ENCODE data around the gene ERP27.

DNA sequence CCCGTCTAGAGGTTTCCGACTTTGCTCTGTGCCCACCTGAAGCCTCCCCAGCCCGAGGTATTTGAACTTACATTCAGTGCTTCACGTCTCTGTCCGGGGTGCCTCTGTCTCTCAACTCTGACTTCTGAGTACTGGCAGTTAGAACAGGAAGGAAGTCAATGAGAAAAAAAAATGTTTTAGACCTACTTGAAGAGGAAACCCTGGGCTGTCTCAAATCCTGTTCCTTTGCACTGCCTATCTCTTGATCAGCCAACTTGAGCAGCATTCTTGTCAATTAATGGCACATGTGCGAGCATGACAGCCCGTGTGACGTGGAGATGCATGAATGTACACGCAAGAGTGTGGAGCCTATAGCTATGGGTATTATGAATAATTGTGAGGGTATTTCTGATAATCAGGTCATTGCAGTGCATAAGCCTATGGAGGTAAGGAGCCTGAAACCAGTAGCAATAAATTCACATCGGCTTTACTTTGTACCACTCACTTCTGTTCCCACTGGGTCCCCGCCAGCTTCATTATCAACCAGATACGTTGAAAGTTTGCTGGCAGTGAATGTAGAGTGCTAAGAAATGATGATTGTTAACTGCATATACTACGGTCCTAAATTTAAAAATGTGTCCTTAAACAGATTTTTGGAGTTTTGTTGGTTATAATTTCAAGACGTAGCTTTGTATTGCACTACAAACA, 23.3 kb upstream of the ERP27 start, which contains the start of gene ARHGDIB:
- no peak for TF ChIP-seq CTCF (IDR thresholded peaks at IDR 0.05; ENCODE audit: low read depth, low read length)
- TF ChIP-seq, protein P1, sequence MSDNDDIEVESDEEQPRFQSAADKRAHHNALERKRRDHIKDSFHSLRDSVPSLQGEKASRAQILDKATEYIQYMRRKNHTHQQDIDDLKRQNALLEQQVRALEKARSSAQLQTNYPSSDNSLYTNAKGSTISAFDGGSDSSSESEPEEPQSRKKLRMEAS (IDR thresholded peaks at IDR 0.05; ENCODE audit: low read depth, low read length), result peak; percentile 96
- TF ChIP-seq POLR2A (IDR thresholded peaks at IDR 0.05; ENCODE audit: extremely low read depth, insufficient read length), result peak; percentile 72
